H1 (cell line): ENCODE results near the gene GLMN. TPM values are rescaled to one million over a fixed set of nuclear protein-coding genes. Genes with fewer than 3 reads are reported as not detected.

Experiments
- CTBP2 ChIP-seq: IDR thresholded peaks from 2 replicates; pipeline ENCODE4 v1.7.0; 2011; ENCODE audit warnings: borderline replicate concordance, mild to moderate bottlenecking, moderate library complexity, mixed read lengths, low read length; ENCODE audit not compliant: insufficient read depth, insufficient read length
- E2F6 ChIP-seq: IDR thresholded peaks from 2 replicates; pipeline ENCODE4 v1.6.1; 2012; ENCODE audit warnings: inconsistent platforms
- GTF2F1 ChIP-seq: IDR thresholded peaks from 2 replicates; pipeline ENCODE4 v1.6.1; 2012; ENCODE audit warnings: low read depth, low read length, improper control_type of control experiment, borderline replicate concordance
- RFX5 ChIP-seq: IDR thresholded peaks from 2 replicates; pipeline ENCODE4 v1.6.1; 2011; ENCODE audit warnings: low read depth, low read length, improper control_type of control experiment, borderline replicate concordance
- SIX5 ChIP-seq: IDR thresholded peaks from 2 replicates; pipeline ENCODE4 v1.6.1; 2011; ENCODE audit warnings: mild to moderate bottlenecking, low read depth, low read length
- SUZ12 ChIP-seq: fragments of 200-600 bp; sonication (generic); IDR thresholded peaks from 2 replicates; pipeline ENCODE4 v1.6.1; 2012; ENCODE audit warnings: mild to moderate bottlenecking, inconsistent platforms, low read length, moderate library complexity, mixed read lengths
- TCF12 ChIP-seq: IDR thresholded peaks from 2 replicates; pipeline ENCODE4 v1.6.1; 2011; ENCODE audit warnings: low read depth, mild to moderate bottlenecking, low read length
- polyA plus RNA-seq, 7 experiments: library from polyadenylated mRNA; depleted of rRNA in 3 of 7; stranded (reverse) in 5 of 7; unstranded in 2 of 7; fragments of >200 nt in 5 of 7; fragments of 200-250 nt in 2 of 7; gene quantifications; 1 replicate in 5 of 7; 2 replicates in 1 of 7; 4 replicates in 1 of 7; pipeline versions ENCODE4 v1.2.1 to v1.2.3, GENCODE V29; 2011 to 2013; ENCODE audit warnings: missing spikeins in 2 of 7, mixed read lengths in 2 of 7
- total RNA-seq: library from RNA; stranded (reverse); fragmentation: NEBNext Ultra II Directional; extraction: Animal tissue kit (Norgen Biotek cat#: 25700); gene quantifications from 2 replicates; pipeline ENCODE4 v1.2.1, GENCODE V29; 2021

Gene GLMN
- total and polyA plus RNA-seq, 2 of the 8 experiments (the other 6 are each of a cell fraction or from before 2014, with no cell fraction given) = 5.7 to 25.0 TPM

GRCh38 chr1:92298573-92299476 lies at the start of gene GLMN, which contains the start of gene RPAP2 (continued):
- TF ChIP-seq SUZ12 (no peak), SIX5 (no peak), RFX5 (no peak), TCF12 (no peak), E2F6 (no peak), CTBP2 (no peak), GTF2F1 (no peak; the same call in 1 of the 2 replicates)
